HEK293T (cell line): Measurements from ENCODE around the gene ATP1A4.

Experiments
- ARNT ChIP-seq: fragments of 450-650 bp; IDR thresholded peaks from 2 replicates; pipeline ENCODE4 v1.6.1; 2017; ENCODE audit warnings: mild to moderate bottlenecking
- ELF4 ChIP-seq: fragments of 450-650 bp; IDR thresholded peaks from 2 replicates; pipeline ENCODE4 v1.6.1; 2017; ENCODE audit warnings: antibody characterized with exemption
- FOXK2 ChIP-seq: fragments of 450-650 bp; IDR thresholded peaks from 2 replicates; pipeline ENCODE4 v1.6.1; 2016; ENCODE audit warnings: mild to moderate bottlenecking
- NFRKB ChIP-seq: fragments of 450-650 bp; IDR thresholded peaks from 2 replicates; pipeline ENCODE4 v1.6.1; 2016; ENCODE audit warnings: mild to moderate bottlenecking, moderate library complexity

GRCh38 chr1:160200786-160201185, 49.4 kb downstream of the ATP1A4 start:
- TF ChIP-seq NFRKB (no peak), FOXK2 (no peak), ELF4 (no peak), ARNT (no peak)
